Measurements from ENCODE around the gene C19orf53.
"Not testable (repeated sequence)": the region's sequence is repeated elsewhere in the genome, so short reads cannot be mapped to it uniquely, and the experiment has no call there.

C19orf53 gene

DNA sequence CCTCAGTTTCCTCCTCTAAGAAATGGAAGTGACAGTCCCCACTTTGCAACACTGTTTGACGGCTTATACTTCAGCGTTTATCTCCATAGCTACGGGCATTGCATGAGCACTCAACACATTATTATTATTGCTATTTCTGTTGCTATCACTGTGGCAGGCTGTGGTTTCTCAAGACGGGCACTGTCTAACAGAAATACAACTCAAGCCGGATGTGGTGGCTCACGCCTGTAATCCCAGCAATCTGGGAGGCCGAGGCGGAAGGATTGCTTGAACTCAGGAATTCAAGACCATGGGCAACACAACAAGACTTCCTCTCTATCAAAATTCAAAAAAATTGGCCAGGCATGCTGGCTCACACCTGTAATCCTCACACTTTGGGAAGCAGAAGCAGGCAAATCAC lies 16.1 kb downstream of the C19orf53 start:
- no peak overlapping the region for H3K9ac ChIP-seq (ENCODE audit: low read depth, low read length, poor library complexity, severe bottlenecking)
- H3K4me3 ChIP-seq (ENCODE audit: low read length, poor library complexity, severe bottlenecking), result no peak overlapping the region
- H3F3A ChIP-seq (ENCODE audit: low read depth), result no peaks in the 10 kb centered on the region
- no peak overlapping the region for H3K4me2 ChIP-seq (ENCODE audit: low read depth, low read length, poor library complexity, severe bottlenecking)
- no peaks in the 10 kb centered on the region for H3K79me2 ChIP-seq (ENCODE audit: insufficient read depth, low read length)
- no peak overlapping the region for H2AFZ ChIP-seq (ENCODE audit: low read length)
- peaks cover 4% of the 10 kb centered on the region for H3K4me1 ChIP-seq (ENCODE audit: insufficient read depth, low read length, poor library complexity, severe bottlenecking)
- no peaks in the 10 kb centered on the region for H3K36me3 ChIP-seq (ENCODE audit: insufficient read depth, low read length)
- TF ChIP-seq, protein P1, sequence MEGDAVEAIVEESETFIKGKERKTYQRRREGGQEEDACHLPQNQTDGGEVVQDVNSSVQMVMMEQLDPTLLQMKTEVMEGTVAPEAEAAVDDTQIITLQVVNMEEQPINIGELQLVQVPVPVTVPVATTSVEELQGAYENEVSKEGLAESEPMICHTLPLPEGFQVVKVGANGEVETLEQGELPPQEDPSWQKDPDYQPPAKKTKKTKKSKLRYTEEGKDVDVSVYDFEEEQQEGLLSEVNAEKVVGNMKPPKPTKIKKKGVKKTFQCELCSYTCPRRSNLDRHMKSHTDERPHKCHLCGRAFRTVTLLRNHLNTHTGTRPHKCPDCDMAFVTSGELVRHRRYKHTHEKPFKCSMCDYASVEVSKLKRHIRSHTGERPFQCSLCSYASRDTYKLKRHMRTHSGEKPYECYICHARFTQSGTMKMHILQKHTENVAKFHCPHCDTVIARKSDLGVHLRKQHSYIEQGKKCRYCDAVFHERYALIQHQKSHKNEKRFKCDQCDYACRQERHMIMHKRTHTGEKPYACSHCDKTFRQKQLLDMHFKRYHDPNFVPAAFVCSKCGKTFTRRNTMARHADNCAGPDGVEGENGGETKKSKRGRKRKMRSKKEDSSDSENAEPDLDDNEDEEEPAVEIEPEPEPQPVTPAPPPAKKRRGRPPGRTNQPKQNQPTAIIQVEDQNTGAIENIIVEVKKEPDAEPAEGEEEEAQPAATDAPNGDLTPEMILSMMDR (conservative IDR thresholded peaks at IDR 0.05; ENCODE audit: low read length), result no peak
- TF ChIP-seq EZH2phosphoT487 (IDR thresholded peaks at IDR 0.05; ENCODE audit: borderline replicate concordance), result no peak
- no peaks in the 10 kb centered on the region for H3K27me3 ChIP-seq (ENCODE audit: insufficient read depth, low read length, poor library complexity, severe bottlenecking)
- H3K9me2 ChIP-seq (replicated peaks; ENCODE audit: low read depth, low read length), result no peaks in the 10 kb centered on the region
- no peaks in the 10 kb centered on the region for H4K20me1 ChIP-seq (ENCODE audit: insufficient read depth, low read length, poor library complexity, severe bottlenecking)
- H3K9me3 ChIP-seq (ENCODE audit: insufficient read depth, low read depth, low read length), result no peaks in the 10 kb centered on the region

DNA sequence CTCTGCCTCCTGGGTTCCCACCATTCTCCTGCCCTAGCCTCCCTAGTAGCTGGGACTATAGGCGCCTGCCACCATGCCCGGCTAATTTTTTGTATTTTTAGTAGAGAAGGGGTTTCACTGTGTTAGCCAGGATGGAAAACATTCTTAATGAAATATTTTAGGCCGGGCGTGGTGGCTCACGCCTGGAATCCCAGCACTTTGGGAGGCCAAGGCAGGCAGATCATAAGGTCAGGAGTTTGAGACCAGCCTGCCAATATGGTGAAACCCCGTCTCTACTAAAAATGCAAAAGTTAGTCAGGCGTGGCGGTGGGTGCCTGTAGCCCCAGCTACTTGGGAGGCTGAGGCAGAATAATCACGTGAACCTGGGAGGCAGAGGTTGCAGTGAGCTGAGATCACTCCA lies 19.1 kb downstream of the C19orf53 start:
- H3F3A ChIP-seq (ENCODE audit: low read depth), result not testable (repeated sequence)

DNA sequence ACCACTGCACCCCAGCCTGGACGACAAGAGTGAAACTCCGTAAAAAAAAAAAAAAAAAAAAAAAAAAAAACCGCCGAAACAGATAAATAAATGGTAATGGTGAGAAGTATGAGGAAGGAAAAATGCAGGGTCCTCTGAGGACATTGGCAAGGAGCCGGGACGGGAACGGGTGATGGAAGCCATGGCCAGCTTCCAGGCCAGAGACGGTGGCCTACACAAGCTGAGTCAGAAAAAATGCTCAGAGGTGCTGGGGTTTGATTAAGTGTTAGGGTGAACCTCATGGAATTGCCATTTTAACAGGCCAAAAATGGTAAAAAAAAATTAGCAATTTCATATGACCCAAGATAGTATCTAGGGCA lies 20.1 kb downstream of the C19orf53 start:
- no peak for TF ChIP-seq EZH2phosphoT487 (IDR thresholded peaks at IDR 0.05; ENCODE audit: borderline replicate concordance)
- TF ChIP-seq, protein P1 (conservative IDR thresholded peaks at IDR 0.05; ENCODE audit: low read length), result no peak
- H3K27me3 ChIP-seq (ENCODE audit: insufficient read depth, low read length, poor library complexity, severe bottlenecking), result no peaks in the 10 kb centered on the region
- H3K9ac ChIP-seq (ENCODE audit: low read depth, low read length, poor library complexity, severe bottlenecking), result peak overlapping the region; percentile 67
- peaks cover 19% of the 10 kb centered on the region for H3K4me1 ChIP-seq (ENCODE audit: insufficient read depth, low read length, poor library complexity, severe bottlenecking)
- H3F3A ChIP-seq (ENCODE audit: low read depth), result no peaks in the 10 kb centered on the region
- H3K4me2 ChIP-seq (ENCODE audit: low read depth, low read length, poor library complexity, severe bottlenecking), result peak overlapping the region; percentile 88
- H3K9me2 ChIP-seq (replicated peaks; ENCODE audit: low read depth, low read length), result no peaks in the 10 kb centered on the region
- H4K20me1 ChIP-seq (ENCODE audit: insufficient read depth, low read length, poor library complexity, severe bottlenecking), result no peaks in the 10 kb centered on the region
- peaks cover 16% of the 10 kb centered on the region; the same call in 1 of the 2 replicates for H3K79me2 ChIP-seq (ENCODE audit: insufficient read depth, low read length)
- H3K9me3 ChIP-seq (ENCODE audit: insufficient read depth, low read depth, low read length), result no peaks in the 10 kb centered on the region
- peak overlapping the region; percentile 98 for H2AFZ ChIP-seq (ENCODE audit: low read length)
- H3K36me3 ChIP-seq (ENCODE audit: insufficient read depth, low read length), result no peaks in the 10 kb centered on the region
- peak overlapping the region; percentile 88 for H3K4me3 ChIP-seq (ENCODE audit: low read length, poor library complexity, severe bottlenecking)

More for the DNA sequence above, 19.1 kb downstream of the C19orf53 start:
- not testable (repeated sequence) for H3K9ac ChIP-seq (ENCODE audit: low read depth, low read length, poor library complexity, severe bottlenecking); H3K9me3 ChIP-seq (ENCODE audit: insufficient read depth, low read depth, low read length); H3K36me3 ChIP-seq (ENCODE audit: insufficient read depth, low read length); H4K20me1 ChIP-seq (ENCODE audit: insufficient read depth, low read length, poor library complexity, severe bottlenecking); H3K9me2 ChIP-seq (replicated peaks; ENCODE audit: low read depth, low read length); H3K4me3 ChIP-seq (ENCODE audit: low read length, poor library complexity, severe bottlenecking); H2AFZ ChIP-seq (ENCODE audit: low read length); H3K27me3 ChIP-seq (ENCODE audit: insufficient read depth, low read length, poor library complexity, severe bottlenecking); H3K4me2 ChIP-seq (ENCODE audit: low read depth, low read length, poor library complexity, severe bottlenecking)
- H3K4me1 ChIP-seq (ENCODE audit: insufficient read depth, low read length, poor library complexity, severe bottlenecking), result peaks cover 19% of the 10 kb centered on the region
- H3K79me2 ChIP-seq (ENCODE audit: insufficient read depth, low read length), result peaks cover 16% of the 10 kb centered on the region; the same call in 1 of the 2 replicates

Data from Loucy (cell line).